Stimulated activated CD8-positive, alpha-beta memory T cell treated with anti-CD3 and anti-CD28 coated beads, Interleukin-15, amount 100 ng/mL, for 1 hour (primary cell): Measurements from ENCODE around the gene CDH4.

Source experiments
- DNase-seq: peaks from one replicate; pipeline ENCODE4 v3.0.0-alpha.2; 2020; ENCODE audit warnings: low read depth

The CDH4 gene

DNA sequence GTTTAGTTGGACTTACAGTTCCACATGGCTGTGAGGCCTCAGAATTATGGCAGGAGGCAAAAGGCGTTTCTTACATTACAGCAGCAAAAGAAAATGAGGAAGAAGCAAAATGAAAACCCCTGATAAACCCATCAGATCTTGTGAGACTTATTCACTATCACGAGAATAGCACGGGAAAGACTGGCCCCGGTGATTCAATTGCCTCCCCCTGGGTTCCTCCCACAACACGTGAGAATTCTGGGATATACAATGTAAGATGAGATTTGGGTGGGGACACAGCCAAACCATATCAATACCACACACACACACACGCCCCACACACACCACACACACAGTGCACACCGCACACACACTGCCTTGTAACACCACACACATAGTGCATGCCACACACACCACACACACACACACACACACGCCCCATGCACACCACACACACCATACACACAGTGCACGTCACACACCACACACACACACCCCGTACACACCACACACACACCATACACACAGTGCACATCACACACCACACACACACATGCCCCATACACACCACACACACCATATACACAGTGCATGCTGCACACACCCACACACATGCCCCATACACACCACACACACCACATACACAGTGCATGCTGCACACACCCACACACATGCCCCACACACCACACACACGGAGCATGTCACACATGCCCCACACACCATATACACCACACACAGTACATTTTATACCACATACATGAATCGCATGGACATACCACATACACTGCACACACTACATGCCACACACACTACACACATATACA is 503.1 kb downstream of the CDH4 start:
- no peak for DNase-seq

DNA sequence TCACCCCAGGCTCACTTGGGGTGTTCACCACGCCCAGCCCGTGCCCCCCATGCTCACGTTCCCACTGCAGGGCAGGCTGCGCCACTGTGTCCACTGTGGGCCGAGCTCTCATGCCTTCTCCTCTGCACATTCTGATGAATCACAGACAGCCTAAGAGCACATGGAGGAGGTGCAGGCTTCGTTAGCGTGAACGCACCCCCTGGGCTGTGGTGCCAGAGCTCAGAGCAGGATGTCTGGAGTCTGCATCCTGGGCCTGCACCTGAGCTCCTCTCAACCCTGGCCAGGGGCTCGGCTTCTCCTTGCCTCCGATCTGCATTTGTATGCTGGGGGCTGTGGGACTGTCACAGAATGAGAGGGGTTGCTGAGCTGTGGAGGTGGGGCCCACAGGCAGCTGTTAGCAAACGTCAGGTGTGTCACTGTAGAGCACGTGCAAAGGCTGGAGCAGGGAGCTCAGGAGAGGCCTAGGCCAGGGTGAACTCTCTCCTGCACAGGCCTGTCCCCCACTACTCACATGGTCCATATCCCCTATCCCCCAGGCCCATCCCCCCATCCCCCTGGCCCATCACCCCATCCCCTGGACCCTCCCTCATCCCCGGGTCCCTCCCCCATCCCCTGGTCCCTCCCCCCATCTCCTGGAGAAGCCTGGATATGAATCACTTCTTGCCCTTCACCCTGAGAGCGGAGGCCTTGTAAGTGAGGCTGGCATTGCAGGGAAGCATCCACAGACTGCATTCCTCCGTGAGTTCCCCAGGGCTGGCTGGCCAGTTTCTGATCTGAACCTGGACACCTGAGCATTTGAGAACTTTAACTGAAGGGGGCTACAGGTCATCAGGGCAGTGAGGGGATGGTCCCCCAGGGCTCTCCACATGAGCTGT is 504.1 kb downstream of the CDH4 start:
- DNase-seq, result no peak

DNA sequence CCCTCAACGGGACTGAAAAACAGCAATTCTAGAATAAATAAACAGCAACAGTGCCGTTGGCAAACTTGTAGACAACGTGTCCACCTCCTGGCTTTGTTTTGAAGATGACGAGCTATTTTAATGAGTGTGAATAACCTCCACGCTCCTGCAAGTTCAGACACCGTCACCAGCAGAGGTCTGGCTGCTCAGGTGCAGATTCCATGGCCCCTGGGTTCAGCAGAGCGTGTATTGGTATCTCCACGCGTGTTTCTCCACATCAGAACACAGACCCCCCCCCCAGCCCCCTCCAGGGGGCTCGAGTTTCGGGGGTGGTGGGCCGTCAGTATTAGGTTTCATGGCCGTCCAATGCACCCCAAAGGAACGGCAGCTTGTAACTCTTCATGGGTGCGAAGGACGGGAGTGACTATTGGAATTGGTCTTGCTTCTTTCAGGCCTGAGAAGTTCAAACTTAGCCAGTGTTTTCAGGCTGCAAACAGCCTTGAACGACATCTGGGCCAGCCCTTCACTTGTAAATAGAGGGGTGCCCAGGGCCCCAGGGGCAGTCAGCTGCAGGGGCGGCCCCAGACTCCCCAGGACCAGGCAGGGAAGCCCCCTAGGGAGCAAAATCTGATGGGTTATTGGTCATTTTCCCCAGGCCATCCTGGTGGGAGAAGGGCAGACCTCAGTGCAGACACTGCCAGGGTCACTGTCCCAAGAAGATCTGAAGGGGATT is 505.1 kb downstream of the CDH4 start:
- no peak for DNase-seq

DNA sequence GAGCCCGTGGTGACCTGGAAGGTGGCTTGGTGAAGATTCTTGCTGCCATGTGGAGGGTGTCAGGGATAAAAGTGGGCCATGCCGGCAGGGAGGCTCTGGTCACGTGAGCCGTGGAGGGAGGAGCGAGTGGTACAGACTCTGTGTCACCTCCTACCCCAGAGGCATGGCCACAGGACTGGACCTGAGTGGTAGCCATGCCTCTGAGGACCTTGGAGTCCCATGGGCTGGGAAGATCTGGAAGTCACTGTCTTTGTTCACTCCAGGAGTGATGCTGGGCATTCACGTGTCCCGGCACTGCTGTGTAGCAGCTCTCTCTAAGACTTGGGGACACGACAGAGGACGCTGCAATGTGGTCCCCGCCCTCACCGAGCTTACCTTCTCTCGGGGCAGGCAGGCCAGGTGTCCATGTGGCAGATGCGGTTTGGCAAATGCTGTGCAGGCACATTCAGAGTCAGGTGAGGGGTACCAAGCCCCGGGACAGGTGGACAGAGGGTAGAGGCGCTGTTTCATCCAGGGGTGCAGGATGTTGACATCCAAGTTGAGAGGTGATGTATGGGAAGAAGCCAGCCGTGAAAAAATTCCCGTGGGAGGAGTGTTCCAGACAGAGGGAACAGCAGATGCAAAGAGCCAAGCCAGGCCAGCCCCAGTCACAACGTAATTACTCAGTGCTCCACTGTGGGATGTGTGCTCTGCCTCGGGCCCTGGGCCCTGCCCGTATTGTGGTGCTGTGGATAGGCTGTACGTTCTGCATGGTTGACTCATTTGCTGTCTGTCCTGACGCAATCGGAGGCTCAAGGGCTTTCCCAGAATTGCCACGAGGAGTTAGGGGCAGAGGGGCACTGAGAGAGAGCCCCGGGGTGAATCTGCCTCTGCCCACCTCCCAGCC is 505.9 kb downstream of the CDH4 start:
- no peak for DNase-seq

DNA sequence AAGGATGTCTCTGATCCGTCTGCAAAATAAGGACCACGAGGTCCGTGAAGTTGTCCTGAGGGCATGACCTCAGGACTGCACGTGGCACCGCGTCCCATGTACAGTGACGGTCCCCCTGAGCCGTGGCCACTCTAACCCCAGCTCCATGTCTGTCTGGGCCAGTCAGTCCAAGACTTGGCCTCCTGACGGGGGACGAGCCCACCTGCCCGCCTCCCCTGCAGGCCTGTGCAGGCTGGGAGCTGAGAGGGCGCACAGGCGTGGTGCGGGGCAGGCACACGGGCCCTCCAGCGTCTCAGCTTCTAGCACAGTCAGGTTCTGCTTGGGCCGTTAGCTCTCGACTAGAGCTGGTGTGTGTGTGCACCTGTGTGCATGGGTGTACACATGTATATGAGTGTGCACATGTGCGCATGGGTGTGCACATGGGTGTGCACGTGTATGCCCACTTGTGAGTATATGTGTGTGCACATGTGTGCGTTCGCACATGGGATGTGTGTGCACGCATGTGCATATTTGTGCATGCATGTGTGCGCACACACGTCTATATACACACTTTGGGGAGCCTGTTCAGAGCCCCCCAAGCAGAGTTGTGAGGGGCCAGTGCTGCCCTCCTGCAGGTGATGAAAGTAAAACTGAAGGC is 506.6 kb downstream of the CDH4 start:
- no peak for DNase-seq

DNA sequence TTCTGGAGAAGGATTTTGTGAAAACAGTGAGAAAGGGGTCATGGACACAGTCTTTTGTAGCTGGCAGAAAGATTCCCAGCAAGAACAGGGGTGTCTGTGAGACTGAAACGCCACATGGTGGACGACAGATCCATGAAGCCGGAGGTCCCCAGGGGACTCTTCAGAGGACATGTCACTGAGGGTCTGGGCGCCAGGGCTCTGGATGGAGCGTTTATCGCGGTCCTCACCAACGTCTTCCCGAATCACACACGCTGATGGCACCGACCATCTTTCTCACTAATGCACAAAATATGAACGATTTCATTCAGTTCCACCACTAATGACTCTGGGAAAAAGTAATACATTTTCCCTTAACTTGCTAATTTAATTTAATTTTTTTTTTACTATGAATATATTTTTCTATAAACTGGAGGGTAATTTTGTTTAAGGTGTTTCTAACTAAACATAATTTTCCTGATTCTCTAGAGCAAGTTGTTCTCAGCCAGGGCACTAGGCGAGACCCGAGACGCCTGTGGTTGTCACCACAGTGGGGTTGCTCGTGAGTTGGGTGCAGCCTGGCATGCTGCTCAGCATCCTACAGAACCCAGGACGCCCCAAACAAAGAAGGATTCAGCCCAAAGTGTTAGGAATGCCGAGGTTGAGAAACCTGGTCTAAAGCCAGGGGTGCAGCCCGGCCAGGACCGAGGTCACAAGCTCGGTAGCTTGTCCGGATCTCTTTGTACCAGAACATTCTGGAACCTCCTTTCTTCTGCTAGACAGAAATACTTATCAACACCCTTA is 507.4 kb downstream of the CDH4 start:
- DNase-seq, result no peak

DNA sequence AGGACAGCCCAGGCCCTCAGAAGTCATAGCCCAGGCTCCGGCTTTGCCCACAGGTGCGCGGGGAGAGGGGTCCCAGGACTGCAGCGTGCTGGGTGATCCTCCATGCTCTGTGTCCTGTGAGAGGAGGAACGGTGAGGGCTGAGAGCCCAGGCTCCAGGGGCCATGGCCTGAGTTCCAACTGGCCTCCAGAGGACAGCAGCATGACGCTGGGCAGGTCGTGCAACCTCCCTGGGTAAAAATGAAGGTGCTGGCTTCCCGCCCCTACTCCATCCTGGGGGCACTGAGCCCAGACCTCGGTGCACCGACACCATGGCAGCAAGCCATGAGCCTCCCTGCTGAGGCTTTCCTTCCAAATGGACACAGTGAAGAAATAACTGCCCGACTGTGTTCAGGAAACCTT is 508.3 kb downstream of the CDH4 start:
- no peak for DNase-seq

DNA sequence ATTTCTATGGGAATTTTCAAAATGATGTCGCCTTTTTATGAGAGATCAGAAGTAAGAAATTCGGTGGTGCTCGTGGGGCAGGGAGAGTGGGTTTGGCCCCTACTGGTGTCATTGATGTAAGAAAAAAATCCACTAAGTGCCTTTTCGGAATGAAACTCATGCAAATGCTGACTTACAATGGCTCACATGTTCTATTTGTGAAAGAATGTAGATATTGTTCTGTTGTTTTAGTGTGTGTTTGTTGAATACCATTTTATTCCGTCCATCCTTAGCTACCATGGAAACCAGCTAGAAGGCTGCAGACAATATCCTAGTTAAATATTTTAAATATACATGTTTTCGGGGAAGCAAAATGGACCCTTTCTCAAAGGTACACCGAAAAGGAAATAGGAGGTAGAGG is 508.7 kb downstream of the CDH4 start:
- no peak for DNase-seq

DNA sequence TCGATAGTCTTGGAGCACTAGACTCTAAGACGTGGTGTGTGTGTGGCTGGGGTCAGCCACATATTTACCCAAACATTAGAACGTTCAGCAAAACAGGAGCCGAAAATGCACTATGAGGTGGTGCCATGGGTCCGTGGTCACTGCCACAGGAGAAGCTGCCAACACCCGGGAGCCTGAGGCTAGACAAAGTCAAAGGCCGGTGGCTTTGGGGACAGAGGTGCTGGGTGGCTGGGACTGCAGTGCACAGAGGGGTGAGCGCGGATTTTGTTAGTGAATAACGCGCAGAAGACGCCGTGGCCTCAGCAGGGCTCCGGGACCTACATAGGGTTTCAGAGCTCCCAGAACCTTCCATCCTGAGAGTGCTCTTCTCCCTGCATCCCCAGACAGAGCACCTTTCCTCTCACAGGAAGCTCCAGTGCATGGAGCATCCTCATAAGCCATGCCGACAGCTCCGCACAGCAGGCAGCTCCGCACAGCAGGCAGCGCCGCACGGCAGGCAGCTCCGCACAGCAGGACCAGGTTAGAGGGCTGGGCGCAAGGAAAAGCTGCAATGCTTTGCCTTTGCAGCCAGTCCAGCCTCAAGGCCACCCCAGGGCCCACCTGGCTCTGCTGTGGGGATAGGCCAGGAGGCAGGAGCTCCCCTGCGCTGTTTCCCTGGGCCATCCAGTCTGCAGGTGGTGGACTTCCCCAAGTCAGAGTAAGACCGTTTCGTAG is 509.5 kb downstream of the CDH4 start:
- no peak for DNase-seq

DNA sequence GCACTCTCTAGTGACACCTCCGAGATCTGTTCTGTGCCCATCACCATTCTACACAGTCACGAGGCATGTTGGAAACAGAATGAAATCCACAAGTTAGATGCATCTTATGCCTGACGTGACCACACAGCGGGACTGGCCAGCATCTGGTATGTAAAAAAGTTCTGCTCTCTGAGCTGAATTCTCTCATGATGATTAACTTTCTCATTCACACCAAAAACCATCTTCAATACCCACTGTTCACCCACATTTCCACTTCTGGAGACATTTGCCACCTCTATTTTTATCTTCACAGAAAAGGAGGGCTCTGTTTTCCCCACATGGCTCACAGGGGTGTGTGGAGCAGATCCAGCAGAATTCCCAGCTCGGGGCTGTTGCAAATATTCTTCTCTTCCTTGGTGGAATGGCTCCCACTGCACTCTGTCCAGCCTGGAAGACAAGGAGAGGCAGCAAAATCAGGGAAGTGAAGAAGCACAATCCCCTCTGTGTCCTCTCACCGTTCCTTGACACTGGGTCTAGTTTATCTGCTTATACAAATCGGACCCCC is 510.2 kb downstream of the CDH4 start:
- DNase-seq, result no peak

DNA sequence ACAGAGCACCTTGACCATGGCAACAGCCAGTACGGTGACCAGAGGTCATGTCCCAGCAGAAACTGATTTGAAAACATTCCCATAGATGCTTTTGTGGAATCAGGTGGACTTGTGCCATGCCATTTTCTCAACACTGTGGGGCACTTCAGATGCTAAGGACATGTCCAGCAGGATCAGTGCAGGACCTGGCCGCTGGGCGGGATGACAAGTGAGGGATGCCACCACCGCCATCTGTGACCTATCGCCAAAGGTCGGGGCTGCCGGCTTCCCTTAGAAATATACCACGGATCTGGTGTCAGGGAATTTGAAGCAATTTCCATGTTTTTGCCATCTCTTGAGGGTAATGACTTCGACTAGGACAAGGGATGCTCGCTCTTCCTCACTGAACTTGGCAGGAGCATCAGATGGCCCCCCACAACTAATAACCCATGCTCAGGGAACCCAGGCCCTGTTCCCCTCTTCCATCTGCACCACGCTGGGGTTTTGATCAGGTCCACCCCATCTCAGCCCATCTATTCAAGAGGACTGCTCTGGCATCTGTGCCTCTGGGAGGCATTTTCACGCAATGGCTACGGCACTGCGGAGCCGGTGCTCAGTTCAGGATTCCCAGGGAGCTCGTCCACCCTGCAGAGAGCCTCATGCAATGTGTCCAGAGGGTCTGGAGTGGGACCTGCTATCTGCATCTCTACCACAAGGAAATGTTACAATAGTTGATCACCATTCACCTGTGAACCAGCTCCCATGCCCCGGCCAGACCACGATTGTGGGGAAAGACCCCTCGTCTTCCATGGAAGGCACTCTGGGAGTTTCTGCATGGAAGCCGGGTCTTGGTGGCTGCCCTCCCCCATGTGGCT is 511.1 kb downstream of the CDH4 start:
- DNase-seq, result no peak

DNA sequence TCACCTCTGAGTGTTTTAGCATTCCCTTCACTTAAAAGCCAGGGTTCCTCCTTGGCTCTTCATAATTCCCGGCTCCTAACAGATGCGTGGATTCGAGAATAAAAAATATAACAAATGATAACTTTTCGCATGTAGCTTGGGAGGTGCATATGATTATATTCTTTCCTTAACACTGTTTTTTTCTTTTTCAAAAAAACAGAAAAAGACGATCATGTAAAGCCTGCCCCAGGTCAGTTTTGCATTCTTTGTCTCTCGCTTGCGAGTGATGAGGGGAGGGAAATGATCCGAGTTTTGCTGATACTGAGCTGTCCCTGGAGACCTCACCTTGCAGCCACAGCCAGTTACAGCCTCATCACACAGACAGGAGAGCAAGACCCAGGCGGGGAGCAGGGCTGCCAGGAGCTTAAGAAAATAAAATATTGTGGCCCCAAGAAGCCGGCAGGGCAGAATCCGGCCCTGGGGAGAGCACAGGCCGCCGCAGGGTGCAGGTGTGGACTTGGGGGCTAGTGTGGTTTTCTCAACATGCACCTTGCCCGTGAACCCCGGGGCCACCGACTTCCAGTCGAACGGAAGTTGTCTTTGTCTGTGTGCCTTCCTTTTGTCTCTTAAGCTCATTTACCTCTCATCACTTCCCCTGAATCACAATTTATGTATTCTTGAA is 511.8 kb downstream of the CDH4 start:
- DNase-seq, result no peak

DNA sequence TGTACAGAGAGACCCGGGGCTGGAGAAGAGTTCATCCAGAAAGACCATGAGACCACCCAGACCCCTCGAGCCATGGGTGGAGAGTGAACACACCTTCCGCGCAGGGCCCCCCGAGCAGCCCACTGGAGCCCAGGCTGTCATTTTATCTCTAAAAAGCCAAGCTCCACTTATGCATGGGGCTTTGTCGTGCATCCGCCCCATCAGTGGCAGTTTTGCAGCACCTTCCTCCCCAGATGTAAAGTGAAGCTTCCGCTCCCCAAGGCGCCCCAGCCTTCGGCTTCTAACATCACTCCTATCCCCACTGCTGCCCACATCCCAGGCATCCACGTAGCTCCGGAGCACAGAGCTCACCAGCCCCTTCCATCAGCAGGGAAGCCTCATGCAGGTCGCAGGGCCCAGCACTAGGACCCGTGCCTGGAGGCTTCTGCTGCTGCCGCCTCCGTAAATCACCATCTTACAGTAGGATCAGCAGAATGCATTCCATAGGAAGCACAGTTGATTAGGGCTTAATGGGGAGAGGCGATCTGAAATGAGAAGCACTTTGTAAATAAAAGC is 512.5 kb downstream of the CDH4 start:
- DNase-seq, result no peak

DNA sequence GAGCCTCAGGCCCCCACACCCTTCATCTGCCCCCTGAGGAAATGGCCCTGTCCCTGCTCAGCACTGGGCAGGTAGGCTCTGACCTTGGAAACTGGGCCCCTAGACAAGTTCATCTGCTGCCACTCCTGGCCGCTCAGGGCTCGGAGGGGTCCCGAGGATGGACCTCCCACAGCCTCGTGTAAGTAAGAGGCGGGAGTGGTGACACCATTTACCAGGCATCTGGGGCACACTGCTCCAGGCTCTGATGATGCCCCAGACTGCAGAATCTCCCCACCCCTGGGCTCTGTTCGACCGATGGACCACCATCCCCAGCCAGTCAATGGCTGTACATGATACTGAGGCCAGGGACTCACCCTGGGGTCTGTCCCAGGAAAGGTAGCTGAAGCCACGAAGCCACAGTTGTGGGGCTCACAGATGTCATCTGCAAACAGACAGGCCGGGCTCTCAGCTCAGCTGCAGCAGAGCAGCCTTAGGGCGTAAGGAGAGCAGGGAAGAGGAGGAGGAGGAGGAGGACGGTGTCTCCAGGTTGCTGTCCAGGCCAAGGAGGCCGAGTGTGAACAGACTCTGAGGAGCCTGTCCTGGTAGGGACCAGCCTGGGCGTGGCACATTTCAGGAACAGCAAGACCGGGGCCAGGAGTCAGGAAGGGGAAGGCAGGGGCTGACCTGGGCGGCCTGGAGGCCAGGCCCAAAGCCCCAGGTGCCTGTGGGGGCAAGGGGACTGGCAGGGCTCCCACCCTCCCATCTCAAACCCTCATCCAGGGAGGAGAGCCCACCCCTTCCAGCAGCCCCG is 513.2 kb downstream of the CDH4 start:
- no peak for DNase-seq

DNA sequence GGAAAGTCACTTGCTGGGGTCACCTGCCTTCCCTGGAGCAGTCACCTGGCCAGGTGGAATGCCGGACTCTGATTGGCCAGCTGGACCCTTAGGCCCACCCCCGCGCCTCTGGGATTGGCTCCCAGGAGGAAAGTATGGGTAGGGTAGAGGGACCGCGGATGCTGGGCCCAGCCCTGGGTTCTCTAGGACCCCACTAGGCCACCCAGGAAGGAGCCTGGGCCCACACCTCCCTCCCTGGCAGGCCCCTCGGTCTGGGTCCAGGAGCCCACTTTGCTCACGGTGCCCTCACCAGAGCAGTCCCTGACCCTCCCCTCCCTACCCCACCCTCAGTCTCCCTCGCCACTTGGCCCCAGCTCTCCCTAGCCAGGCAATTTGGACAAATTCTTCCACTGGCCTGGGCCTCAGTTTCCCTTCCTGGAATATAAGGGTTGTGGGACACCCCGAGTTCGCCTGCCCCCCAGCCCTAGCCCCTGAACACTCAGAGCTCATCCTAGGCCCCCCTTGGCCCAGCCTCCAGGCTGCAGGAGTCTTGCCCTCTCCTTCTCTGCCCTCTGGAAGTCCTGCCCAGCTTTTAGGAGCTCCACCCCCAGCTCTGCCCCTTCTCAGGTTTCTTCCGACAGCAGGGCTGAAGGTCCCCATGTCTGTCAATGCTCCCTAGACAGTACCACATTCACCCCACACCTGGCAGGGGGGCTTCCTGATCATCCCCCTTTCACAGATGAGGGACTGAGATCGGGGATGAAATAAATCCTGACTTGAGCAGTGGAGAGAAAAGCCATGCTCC is 514.0 kb downstream of the CDH4 start:
- DNase-seq, result no peak
